ENCODE data around the gene CNKSR3.

The CNKSR3 gene

DNA sequence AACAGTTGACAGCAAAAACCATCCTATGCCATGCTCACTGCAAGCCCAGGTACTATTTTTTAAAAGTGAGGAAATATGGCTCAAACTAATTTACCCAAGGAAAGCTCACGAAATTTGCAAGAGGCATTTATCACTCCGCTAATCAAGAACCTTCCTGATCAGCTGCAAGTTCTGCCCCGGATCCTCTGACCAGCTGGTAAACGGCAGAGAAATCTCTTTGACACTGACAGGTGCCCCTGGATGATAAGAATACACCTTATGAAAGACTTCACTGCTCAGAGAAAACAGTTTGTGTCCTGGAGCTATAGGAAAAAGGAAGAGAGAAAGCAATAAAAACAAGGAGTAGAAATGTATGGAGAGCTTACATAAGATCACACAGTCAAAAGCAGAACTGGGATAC is 6.4 kb downstream of the CNKSR3 start:
- Histone ChIP-seq H3K9ac (ENCODE audit: low read depth in 1 of 2, low read length in 2 of 2) (no peak overlapping the region), H3K27ac (ENCODE audit: low read depth in 2 of 2, low read length in 2 of 2) (no peak overlapping the region), H3K36me3 (ENCODE audit: control insufficient read depth in 2 of 2, insufficient read depth in 2 of 2, low read length in 2 of 2) (no peaks in the 10 kb centered on the region), H3K9me3 (ENCODE audit: control insufficient read depth in 2 of 2, low read length in 2 of 2) (no peaks in the 10 kb centered on the region), H3K4me1 (ENCODE audit: control insufficient read depth in 2 of 2, insufficient read depth in 2 of 2, low read length in 2 of 2) (peaks cover 7 to 15% of the 10 kb centered on the region in 2 donors), H3K4me3 (ENCODE audit: low read length in 2 of 2) (no peak overlapping the region), H3K27me3 (ENCODE audit: control insufficient read depth in 2 of 2, insufficient read depth in 2 of 2, low read length in 2 of 2) (no peaks in the 10 kb centered on the region)

- no peaks in the 10 kb centered on the region for H3K27me3 ChIP-seq (ENCODE audit: control insufficient read depth in 2 of 2, insufficient read depth in 2 of 2, low read length in 2 of 2)
- no peaks in the 10 kb centered on the region for H3K36me3 ChIP-seq (ENCODE audit: control insufficient read depth in 2 of 2, insufficient read depth in 2 of 2, low read length in 2 of 2)
- H3K4me3 ChIP-seq (ENCODE audit: low read length in 2 of 2) = no peak overlapping the region
- no peaks in the 10 kb centered on the region for H3K9me3 ChIP-seq (ENCODE audit: control insufficient read depth in 2 of 2, low read length in 2 of 2)
- H3K9ac ChIP-seq (ENCODE audit: low read depth in 1 of 2, low read length in 2 of 2) = no peak overlapping the region
- H3K4me1 ChIP-seq (ENCODE audit: control insufficient read depth in 2 of 2, insufficient read depth in 2 of 2, low read length in 2 of 2) = peaks cover 7 to 12% of the 10 kb centered on the region in 2 donors
- H3K27ac ChIP-seq (ENCODE audit: low read depth in 2 of 2, low read length in 2 of 2) = no peak overlapping the region
These were observed 6.8 kb downstream of the CNKSR3 start for GRCh38 chr6:154503658-154504057.

DNA sequence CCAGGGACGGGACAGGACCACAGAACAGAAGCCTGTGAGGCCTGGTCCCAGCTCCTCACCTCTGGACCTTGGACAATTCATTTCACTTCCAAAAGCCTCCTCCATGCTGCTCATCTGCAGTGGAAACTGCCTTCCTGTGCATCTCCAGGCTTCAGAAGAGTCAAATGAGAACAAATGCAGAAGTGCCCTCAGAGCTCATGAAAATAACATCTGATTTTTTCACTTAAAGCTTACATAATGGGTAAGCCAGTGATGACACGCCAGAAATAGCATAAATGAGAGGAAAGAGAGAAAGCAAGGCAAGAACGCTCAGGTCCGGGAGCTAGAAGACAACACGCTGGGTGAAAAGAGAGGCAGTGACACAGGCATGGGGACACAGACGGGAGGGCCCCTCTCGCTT is 7.9 kb downstream of the CNKSR3 start:
- Histone ChIP-seq H3K9me3 (ENCODE audit: control insufficient read depth in 2 of 2, low read length in 2 of 2) (no peaks in the 10 kb centered on the region), H3K27ac (ENCODE audit: low read depth in 2 of 2, low read length in 2 of 2) (no peak overlapping the region), H3K27me3 (ENCODE audit: control insufficient read depth in 2 of 2, insufficient read depth in 2 of 2, low read length in 2 of 2) (no peaks in the 10 kb centered on the region), H3K4me3 (ENCODE audit: low read length in 2 of 2) (no peak overlapping the region), H3K9ac (ENCODE audit: low read depth in 1 of 2, low read length in 2 of 2) (no peak overlapping the region), H3K4me1 (ENCODE audit: control insufficient read depth in 2 of 2, insufficient read depth in 2 of 2, low read length in 2 of 2) (peaks cover 0 to 2% of the 10 kb centered on the region in 2 donors), H3K36me3 (ENCODE audit: control insufficient read depth in 2 of 2, insufficient read depth in 2 of 2, low read length in 2 of 2) (no peaks in the 10 kb centered on the region)

DNA sequence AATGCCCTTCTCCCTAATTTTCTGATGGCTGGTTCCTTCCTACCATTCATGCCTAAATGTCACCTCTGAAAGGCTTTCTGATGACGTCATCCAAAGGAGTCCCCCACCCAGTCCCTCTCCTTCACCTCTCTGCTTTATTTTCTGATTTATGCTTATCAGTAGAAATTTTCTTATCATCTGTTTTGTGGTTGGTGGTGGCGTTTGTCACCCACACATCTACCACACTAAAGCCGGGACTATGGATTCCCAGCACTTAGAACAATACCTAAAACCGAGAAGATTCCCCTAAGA is 9.0 kb downstream of the CNKSR3 start:
- Histone ChIP-seq H3K36me3 (ENCODE audit: control insufficient read depth in 2 of 2, insufficient read depth in 2 of 2, low read length in 2 of 2) (no peaks in the 10 kb centered on the region), H3K9me3 (ENCODE audit: control insufficient read depth in 2 of 2, low read length in 2 of 2) (no peaks in the 10 kb centered on the region), H3K27ac (ENCODE audit: low read depth in 2 of 2, low read length in 2 of 2) (no peak overlapping the region), H3K9ac (ENCODE audit: low read depth in 1 of 2, low read length in 2 of 2) (no peak overlapping the region), H3K4me3 (ENCODE audit: low read length in 2 of 2) (no peak overlapping the region), H3K27me3 (ENCODE audit: control insufficient read depth in 2 of 2, insufficient read depth in 2 of 2, low read length in 2 of 2) (no peaks in the 10 kb centered on the region), H3K4me1 (ENCODE audit: control insufficient read depth in 2 of 2, insufficient read depth in 2 of 2, low read length in 2 of 2) (peaks cover 0 to 2% of the 10 kb centered on the region in 2 donors)

DNA sequence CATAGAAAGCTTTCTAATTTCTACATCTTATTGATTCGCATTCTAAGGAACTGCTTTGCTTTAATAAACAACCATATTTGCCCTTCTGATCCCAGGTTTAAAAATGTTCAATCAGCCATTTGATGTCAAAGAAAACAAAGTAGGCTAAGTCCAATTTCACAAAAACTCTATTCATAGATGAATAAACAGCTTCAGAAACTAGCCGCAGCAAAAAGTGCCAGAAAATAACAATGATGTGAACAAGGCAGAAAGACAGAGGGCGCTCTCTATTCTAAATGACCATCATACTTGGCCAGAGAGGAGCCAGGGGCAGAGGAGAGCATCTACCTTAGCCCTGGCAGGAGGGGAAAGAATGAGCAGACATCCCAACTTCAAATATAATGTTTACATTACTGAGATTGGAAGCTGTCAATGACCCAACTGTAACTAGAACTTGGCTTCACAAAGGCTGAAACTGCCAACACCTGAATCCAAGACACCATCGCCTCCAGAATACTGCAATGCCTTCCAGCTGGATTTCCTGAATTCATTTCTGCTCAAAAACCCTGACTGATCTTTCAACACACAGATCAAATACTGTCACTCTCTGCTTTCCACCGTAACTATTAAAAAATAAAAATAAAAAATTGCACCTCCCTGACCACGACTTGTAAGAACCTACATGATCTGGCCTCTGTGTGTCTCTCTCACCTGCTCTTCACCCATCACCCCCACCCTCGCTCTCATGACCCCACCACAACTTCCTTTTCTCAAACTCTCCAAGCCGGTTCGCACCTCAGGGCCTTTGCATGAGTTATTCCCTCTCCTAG is 9.5 kb downstream of the CNKSR3 start:
- Histone ChIP-seq H3K27ac (ENCODE audit: low read depth in 2 of 2, low read length in 2 of 2) (no peak overlapping the region), H3K27me3 (ENCODE audit: control insufficient read depth in 2 of 2, insufficient read depth in 2 of 2, low read length in 2 of 2) (no peaks in the 10 kb centered on the region), H3K9ac (ENCODE audit: low read depth in 1 of 2, low read length in 2 of 2) (no peak overlapping the region), H3K4me1 (ENCODE audit: control insufficient read depth in 2 of 2, insufficient read depth in 2 of 2, low read length in 2 of 2) (no peaks in the 10 kb centered on the region), H3K36me3 (ENCODE audit: control insufficient read depth in 2 of 2, insufficient read depth in 2 of 2, low read length in 2 of 2) (no peaks in the 10 kb centered on the region), H3K4me3 (ENCODE audit: low read length in 2 of 2) (no peak overlapping the region), H3K9me3 (ENCODE audit: control insufficient read depth in 2 of 2, low read length in 2 of 2) (no peaks in the 10 kb centered on the region)

- Histone ChIP-seq H3K27ac (ENCODE audit: low read depth in 2 of 2, low read length in 2 of 2) (no peak overlapping the region), H3K9me3 (ENCODE audit: control insufficient read depth in 2 of 2, low read length in 2 of 2) (no peaks in the 10 kb centered on the region), H3K9ac (ENCODE audit: low read depth in 1 of 2, low read length in 2 of 2) (no peak overlapping the region), H3K27me3 (ENCODE audit: control insufficient read depth in 2 of 2, insufficient read depth in 2 of 2, low read length in 2 of 2) (no peaks in the 10 kb centered on the region), H3K36me3 (ENCODE audit: control insufficient read depth in 2 of 2, insufficient read depth in 2 of 2, low read length in 2 of 2) (no peaks in the 10 kb centered on the region), H3K4me1 (ENCODE audit: control insufficient read depth in 2 of 2, insufficient read depth in 2 of 2, low read length in 2 of 2) (no peaks in the 10 kb centered on the region), H3K4me3 (ENCODE audit: low read length in 2 of 2) (no peak overlapping the region)
These were observed 10.5 kb downstream of the CNKSR3 start for GRCh38 chr6:154499855-154500589.

- Histone ChIP-seq H3K9me3 (ENCODE audit: control insufficient read depth in 2 of 2, low read length in 2 of 2) (no peaks in the 10 kb centered on the region), H3K36me3 (ENCODE audit: control insufficient read depth in 2 of 2, insufficient read depth in 2 of 2, low read length in 2 of 2) (no peaks in the 10 kb centered on the region), H3K9ac (ENCODE audit: low read depth in 1 of 2, low read length in 2 of 2) (no peak overlapping the region), H3K4me3 (ENCODE audit: low read length in 2 of 2) (no peak overlapping the region), H3K4me1 (ENCODE audit: control insufficient read depth in 2 of 2, insufficient read depth in 2 of 2, low read length in 2 of 2) (no peaks in the 10 kb centered on the region), H3K27ac (ENCODE audit: low read depth in 2 of 2, low read length in 2 of 2) (no peak overlapping the region), H3K27me3 (ENCODE audit: control insufficient read depth in 2 of 2, insufficient read depth in 2 of 2, low read length in 2 of 2) (no peaks in the 10 kb centered on the region)
These were observed 12.0 kb downstream of the CNKSR3 start for GRCh38 chr6:154498340-154498934.

DNA sequence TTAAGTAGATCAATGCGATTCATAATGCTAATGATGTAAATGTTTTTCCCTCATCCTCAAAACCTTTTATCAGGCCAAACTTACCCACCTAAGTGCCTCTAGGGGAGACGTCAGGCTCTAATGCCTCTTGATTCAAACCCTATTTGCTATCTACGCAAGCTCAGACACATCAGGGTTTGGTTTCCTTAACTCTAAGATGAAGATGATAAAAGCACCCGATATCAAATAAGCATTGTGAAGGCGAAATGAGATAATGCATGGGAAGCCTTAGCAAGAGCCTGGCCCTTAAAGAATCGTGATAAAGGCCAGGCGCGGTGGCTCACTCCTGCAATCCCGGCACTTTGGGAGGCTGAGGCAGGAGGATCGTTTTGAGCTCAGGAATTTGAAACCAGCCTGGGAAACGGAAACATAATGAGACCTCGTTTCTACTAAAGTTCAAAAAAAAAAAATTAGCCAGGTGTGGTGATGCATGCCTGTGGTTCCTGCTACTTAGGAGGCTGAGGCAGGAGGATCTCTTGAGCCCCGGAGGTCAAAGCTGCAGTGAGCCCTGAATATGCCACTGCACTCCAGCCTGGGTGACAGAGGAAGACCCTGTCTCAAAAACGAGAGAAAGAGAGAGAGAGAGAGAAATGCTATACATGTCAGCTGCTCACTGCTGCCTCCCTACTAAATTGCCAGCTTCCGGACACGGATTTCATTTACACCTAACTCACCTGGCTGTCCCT is 13.5 kb downstream of the CNKSR3 start:
- Histone ChIP-seq H3K9me3 (ENCODE audit: control insufficient read depth in 2 of 2, low read length in 2 of 2) (no peaks in the 10 kb centered on the region), H3K4me1 (ENCODE audit: control insufficient read depth in 2 of 2, insufficient read depth in 2 of 2, low read length in 2 of 2) (no peaks in the 10 kb centered on the region), H3K27me3 (ENCODE audit: control insufficient read depth in 2 of 2, insufficient read depth in 2 of 2, low read length in 2 of 2) (no peaks in the 10 kb centered on the region), H3K4me3 (ENCODE audit: low read length in 2 of 2) (no peak overlapping the region), H3K27ac (ENCODE audit: low read depth in 2 of 2, low read length in 2 of 2) (no peak overlapping the region), H3K36me3 (ENCODE audit: control insufficient read depth in 2 of 2, insufficient read depth in 2 of 2, low read length in 2 of 2) (no peaks in the 10 kb centered on the region), H3K9ac (ENCODE audit: low read depth in 1 of 2, low read length in 2 of 2) (no peak overlapping the region)

DNA sequence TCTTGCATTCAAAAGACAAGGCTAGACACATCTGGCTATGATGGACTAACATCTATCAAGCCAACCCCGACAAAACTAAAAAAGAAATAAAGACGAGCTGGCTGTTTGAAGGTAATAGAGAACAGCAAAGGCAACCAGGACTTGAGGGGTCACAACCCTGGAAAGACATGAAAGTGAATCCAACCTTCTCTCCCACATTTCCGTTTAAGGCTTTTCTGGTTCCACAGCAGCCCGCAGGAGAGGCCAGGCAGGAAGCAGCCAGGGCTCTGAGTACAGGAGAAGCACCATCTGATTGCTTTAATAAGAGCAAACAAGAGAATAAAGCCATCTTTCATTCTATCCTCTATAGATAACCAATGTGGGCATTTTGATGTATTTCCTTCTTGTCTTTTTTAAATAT is 14.3 kb downstream of the CNKSR3 start:
- H3K4me3 ChIP-seq (ENCODE audit: low read length in 2 of 2) = no peak overlapping the region
- no peaks in the 10 kb centered on the region for H3K9me3 ChIP-seq (ENCODE audit: control insufficient read depth in 2 of 2, low read length in 2 of 2)
- no peaks in the 10 kb centered on the region for H3K27me3 ChIP-seq (ENCODE audit: control insufficient read depth in 2 of 2, insufficient read depth in 2 of 2, low read length in 2 of 2)
- H3K4me1 ChIP-seq (ENCODE audit: control insufficient read depth in 2 of 2, insufficient read depth in 2 of 2, low read length in 2 of 2) = no peaks in the 10 kb centered on the region
- H3K9ac ChIP-seq (ENCODE audit: low read depth in 1 of 2, low read length in 2 of 2) = no peak overlapping the region
- no peaks in the 10 kb centered on the region for H3K36me3 ChIP-seq (ENCODE audit: control insufficient read depth in 2 of 2, insufficient read depth in 2 of 2, low read length in 2 of 2)
- no peak overlapping the region for H3K27ac ChIP-seq (ENCODE audit: low read depth in 2 of 2, low read length in 2 of 2)
